Activated T-cell treated with anti-CD3 and anti-CD28 coated beads, Interleukin-2, amount 50 U/mL, for 72 hours (primary cell): ENCODE results near the gene BICDL1. TPM values are rescaled to one million over a fixed set of nuclear protein-coding genes. Genes with fewer than 3 reads are reported as not detected.
"Not testable (repeated sequence)": the region's sequence is repeated elsewhere in the genome, so short reads cannot be mapped to it uniquely, and the experiment has no call there.

Experiments used
- ATAC-seq, 2 donors: fragments of 150-1000 bp; cut with Tn5 transposase; replicated peaks in 1 of 2; 2 replicates each; pipeline ENCODE4 v1.10.0; 2021; ENCODE audit warnings: moderate library complexity in 2 of 2, mild to moderate bottlenecking in 1 of 2
- DNase-seq, 2 donors: peaks; one replicate each; pipeline ENCODE4 v3.0.0; 2021 to 2022; ENCODE audit warnings: mixed read lengths in 1 of 2
- H3K27ac Mint-ChIP-seq: one replicate; pipeline ENCODE4 v1.8.0; 2022; ENCODE audit warnings: mild to moderate bottlenecking, moderate library complexity, mixed read lengths
- H3K27me3 Mint-ChIP-seq: one replicate; pipeline ENCODE4 v1.8.0; 2022; ENCODE audit warnings: low read depth, mixed read lengths
- H3K36me3 Mint-ChIP-seq, 2 donors: one replicate each; pipeline ENCODE4 v1.8.0; 2022; ENCODE audit warnings: mixed read lengths in 2 of 2, mild to moderate bottlenecking in 1 of 2; ENCODE audit not compliant: insufficient read depth in 2 of 2
- H3K4me1 Mint-ChIP-seq: one replicate; pipeline ENCODE4 v1.8.0; 2022; ENCODE audit warnings: low read depth, mixed read lengths
- H3K4me3 Mint-ChIP-seq, 2 donors: one replicate each; pipeline ENCODE4 v1.8.0; 2022; ENCODE audit warnings: mild to moderate bottlenecking in 2 of 2, mixed read lengths in 2 of 2, moderate library complexity in 2 of 2
- H3K9me3 Mint-ChIP-seq, 2 donors: one replicate each; pipeline ENCODE4 v1.8.0; 2022; ENCODE audit warnings: mixed read lengths in 2 of 2
- total RNA-seq, 2 donors: library from RNA; stranded (reverse); gene quantifications; one replicate each; pipeline ENCODE4 v1.2.3, GENCODE V29; 2022

Gene BICDL1
- total RNA-seq, 2 donors from 2014 or later = 154 to 180 TPM

- Mint-ChIP-seq H3K4me1 (peaks cover 53% of the 10 kb centered on the region), H3K36me3 (peaks cover 17 to 50% of the 10 kb centered on the region in 2 donors)
- not testable (repeated sequence) for H3K4me3 Mint-ChIP-seq, H3K27ac Mint-ChIP-seq, H3K27me3 Mint-ChIP-seq, DNase-seq, ATAC-seq, H3K9me3 Mint-ChIP-seq
Observed at GRCh38 chr12:120045367-120045766, 56.3 kb downstream of the BICDL1 start.

DNA sequence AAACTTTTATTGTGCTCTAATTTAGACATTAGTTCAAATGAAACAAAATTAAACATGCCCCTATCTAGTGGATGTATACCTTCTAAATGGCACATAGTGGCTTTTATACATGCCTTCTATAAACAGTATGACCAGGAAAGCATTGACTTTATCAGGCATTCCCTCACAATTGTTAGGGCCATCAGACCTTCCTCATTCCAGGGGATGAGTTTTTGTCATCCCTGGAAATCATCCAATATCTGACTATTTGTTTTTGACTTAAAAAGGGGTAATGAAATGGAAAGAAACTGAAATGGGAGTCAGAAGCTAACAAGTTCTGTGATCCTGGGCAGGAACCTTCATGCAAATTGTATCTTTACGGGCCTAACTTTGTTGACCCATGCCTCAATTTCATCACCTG, 58.0 kb downstream of the BICDL1 start:
- Mint-ChIP-seq H3K4me1 (peaks cover 48% of the 10 kb centered on the region), H3K27me3 (no peaks in the 10 kb centered on the region), H3K4me3 (no peak overlapping the region), H3K27ac (peak overlapping the region; percentile 76), H3K36me3 (peaks cover 15 to 50% of the 10 kb centered on the region in 2 donors), H3K9me3 (peaks cover under 1 to 2% of the 10 kb centered on the region in 2 donors)
- ATAC-seq (no peak), DNase-seq (no peak)

DNA sequence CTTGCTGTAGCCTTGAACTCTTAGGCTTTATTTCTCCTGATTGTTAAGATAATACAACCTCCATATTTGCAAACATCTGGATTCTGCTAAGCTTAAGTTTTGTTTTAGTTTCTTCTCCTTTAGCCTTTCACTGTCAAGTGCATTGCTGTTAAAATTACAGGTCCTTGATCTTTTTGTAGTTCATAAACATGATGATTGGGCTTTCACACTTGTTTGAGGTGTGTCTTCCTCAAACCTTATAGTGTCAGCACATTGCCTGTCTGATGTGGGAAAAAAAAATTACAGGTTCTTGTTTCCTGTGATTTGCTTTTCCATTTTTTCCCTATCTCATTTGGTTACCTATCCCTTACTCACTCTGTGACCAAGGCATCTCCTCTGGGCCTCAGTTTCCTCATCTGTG, 59.2 kb downstream of the BICDL1 start:
- peaks cover 51% of the 10 kb centered on the region for H3K4me1 Mint-ChIP-seq
- peak overlapping the region in 1 of 2 donors; percentile 80 for H3K4me3 Mint-ChIP-seq

DNA sequence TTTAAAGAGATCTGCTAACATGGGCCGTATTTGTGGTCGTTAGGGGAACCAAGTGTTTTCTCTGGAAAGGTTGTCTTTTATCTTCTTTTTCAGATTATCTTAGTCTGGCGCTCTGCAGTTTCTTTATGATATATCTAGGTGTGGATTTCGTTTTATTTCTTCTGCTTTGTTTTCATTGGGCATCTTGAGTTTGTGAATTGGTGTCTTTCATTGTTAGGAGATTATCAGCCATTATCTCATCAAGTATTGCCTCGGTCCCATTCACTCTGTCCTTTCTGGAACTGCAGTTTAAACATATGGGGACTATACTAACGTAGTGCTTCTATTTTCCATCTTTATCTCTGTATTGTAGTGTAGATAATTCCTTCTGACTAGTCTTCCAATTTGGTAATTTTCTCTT, 60.4 kb downstream of the BICDL1 start:
- peaks cover 12 to 44% of the 10 kb centered on the region in 2 donors for H3K36me3 Mint-ChIP-seq
- H3K4me3 Mint-ChIP-seq = no peak overlapping the region
- DNase-seq (no peak), ATAC-seq (no peak)
- no peaks in the 10 kb centered on the region for H3K27me3 Mint-ChIP-seq
- H3K4me1 Mint-ChIP-seq = peaks cover 56% of the 10 kb centered on the region
- peaks cover 1 to 2% of the 10 kb centered on the region in 2 donors for H3K9me3 Mint-ChIP-seq
- H3K27ac Mint-ChIP-seq = no peak overlapping the region

More for the DNA sequence above, 59.2 kb downstream of the BICDL1 start:
- H3K27me3 Mint-ChIP-seq = no peaks in the 10 kb centered on the region
- peaks cover 16 to 49% of the 10 kb centered on the region in 2 donors for H3K36me3 Mint-ChIP-seq
- DNase-seq (no peak), ATAC-seq (no peak)
- H3K9me3 Mint-ChIP-seq = peaks cover 2 to 4% of the 10 kb centered on the region in 2 donors
- peak overlapping the region; percentile 99 for H3K27ac Mint-ChIP-seq

GRCh38 chr12:120051535-120051934, 62.5 kb downstream of the BICDL1 start:
- DNase-seq = no peak
- Mint-ChIP-seq H3K9me3 (peaks cover 1 to 2% of the 10 kb centered on the region in 2 donors), H3K27me3 (no peaks in the 10 kb centered on the region), H3K27ac (no peak overlapping the region), H3K4me3 (no peak overlapping the region), H3K36me3 (peaks cover 10 to 31% of the 10 kb centered on the region in 2 donors), H3K4me1 (peaks cover 49% of the 10 kb centered on the region)
- ATAC-seq = no peak

GRCh38 chr12:120054293-120054692, 65.3 kb downstream of the BICDL1 start:
- H3K9me3 Mint-ChIP-seq = peaks cover 1 to 2% of the 10 kb centered on the region in 2 donors
- peaks cover 10 to 25% of the 10 kb centered on the region in 2 donors for H3K36me3 Mint-ChIP-seq
- H3K4me1 Mint-ChIP-seq = peaks cover 23% of the 10 kb centered on the region
- no peak for DNase-seq
- H3K27ac Mint-ChIP-seq = no peak overlapping the region
- no peak overlapping the region for H3K4me3 Mint-ChIP-seq
- no peaks in the 10 kb centered on the region for H3K27me3 Mint-ChIP-seq
- no peak for ATAC-seq

DNA sequence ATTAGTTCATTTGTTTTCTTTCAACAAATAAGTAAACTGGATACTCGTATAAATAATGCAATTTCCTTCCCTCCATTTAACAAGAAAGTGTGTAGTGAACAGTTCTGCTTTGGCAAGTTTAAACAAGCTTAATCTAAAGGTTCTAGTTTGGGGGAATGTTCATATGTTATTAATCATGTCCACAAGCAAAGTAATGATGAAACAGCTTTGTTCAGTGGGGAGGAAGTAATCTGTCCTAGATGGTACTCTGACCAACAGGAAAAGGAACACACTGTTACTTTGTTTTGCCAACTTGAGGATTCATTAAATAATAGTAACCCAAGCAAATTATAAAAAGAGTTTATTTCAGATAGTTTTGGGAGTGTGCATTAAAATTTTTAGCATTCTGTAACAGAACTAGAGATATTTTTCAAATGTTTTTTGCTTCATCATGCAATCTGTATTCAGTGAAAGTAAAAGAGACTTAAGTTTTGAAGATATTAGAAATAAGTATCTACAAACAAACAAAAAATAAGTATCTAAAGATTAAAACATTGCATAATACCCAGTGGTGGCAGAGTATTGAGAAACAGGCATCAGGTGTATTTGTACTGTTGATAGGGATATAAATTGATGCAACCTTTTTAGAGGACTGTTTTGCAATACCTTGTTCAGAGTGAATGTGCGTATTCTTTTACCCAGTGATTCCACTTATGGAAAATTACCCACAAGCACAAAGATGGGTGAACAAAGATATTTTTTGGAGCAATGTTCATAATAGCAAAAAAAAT, 66.4 kb downstream of the BICDL1 start:
- Mint-ChIP-seq H3K4me1 (peaks cover 29% of the 10 kb centered on the region), H3K9me3 (peaks cover 1 to 2% of the 10 kb centered on the region in 2 donors), H3K36me3 (peaks cover 10 to 20% of the 10 kb centered on the region in 2 donors), H3K27ac (no peak overlapping the region), H3K4me3 (no peak overlapping the region), H3K27me3 (no peaks in the 10 kb centered on the region)
- DNase-seq (no peak), ATAC-seq (no peak)

- peaks cover 23% of the 10 kb centered on the region for H3K4me1 Mint-ChIP-seq
- no peak overlapping the region for H3K27ac Mint-ChIP-seq
- DNase-seq (no peak), ATAC-seq (no peak)
- H3K36me3 Mint-ChIP-seq = peaks cover 10 to 20% of the 10 kb centered on the region in 2 donors
- no peak overlapping the region for H3K4me3 Mint-ChIP-seq
- peaks cover 1 to 2% of the 10 kb centered on the region in 2 donors for H3K9me3 Mint-ChIP-seq
- H3K27me3 Mint-ChIP-seq = no peaks in the 10 kb centered on the region
Observed at GRCh38 chr12:120056739-120057138, 67.7 kb downstream of the BICDL1 start.

DNA sequence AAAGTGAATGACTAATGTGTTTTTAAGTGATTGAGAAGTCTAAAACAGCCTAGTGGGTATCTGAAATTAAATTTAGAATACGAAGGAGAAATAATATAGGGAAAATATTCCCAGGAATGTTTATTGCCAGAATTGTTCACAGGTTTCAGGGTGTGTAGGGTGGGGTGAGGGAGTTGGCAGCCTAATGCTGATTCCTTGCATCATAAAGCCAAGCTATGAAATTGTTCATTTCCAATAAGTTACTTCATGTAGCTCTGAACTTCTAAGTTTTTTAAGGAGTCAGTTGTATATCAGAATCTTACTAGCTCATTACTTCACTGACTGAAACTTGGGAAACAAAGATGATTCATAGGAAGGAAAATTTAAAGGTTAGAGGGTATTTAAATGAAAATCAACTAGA, 71.2 kb downstream of the BICDL1 start:
- Mint-ChIP-seq H3K4me3 (no peak overlapping the region), H3K4me1 (peaks cover 9% of the 10 kb centered on the region), H3K36me3 (peaks cover 2 to 19% of the 10 kb centered on the region in 2 donors), H3K27me3 (no peaks in the 10 kb centered on the region), H3K9me3 (no peaks in the 10 kb centered on the region), H3K27ac (peak overlapping the region; percentile 65)
- ATAC-seq (no peak), DNase-seq (no peak)

DNA sequence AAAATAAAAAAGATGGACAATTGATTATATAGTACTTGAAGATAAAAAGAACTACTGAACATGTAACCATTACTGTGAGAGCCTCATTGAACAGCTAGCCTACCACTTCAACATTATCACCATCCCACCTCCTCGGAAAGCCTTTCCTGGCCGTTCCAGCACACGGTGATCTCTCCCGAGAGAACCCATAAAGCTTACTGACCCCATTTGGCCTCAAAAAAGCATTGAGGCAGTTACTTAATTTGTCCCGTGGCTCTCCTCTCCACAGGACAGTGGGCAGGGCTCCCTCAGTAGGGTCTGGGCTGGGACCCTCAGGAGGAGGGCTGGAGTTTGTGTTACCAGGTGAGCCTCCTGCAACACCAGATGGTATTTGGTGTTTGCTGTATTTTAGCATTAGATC, 71.7 kb downstream of the BICDL1 start:
- no peak for ATAC-seq
- Mint-ChIP-seq H3K36me3 (peaks cover 2 to 19% of the 10 kb centered on the region in 2 donors), H3K27ac (peak overlapping the region; percentile 65), H3K4me1 (peaks cover 9% of the 10 kb centered on the region), H3K9me3 (no peaks in the 10 kb centered on the region), H3K4me3 (no peak overlapping the region), H3K27me3 (no peaks in the 10 kb centered on the region)
- DNase-seq = no peak

- Mint-ChIP-seq H3K4me3 (no peak overlapping the region), H3K4me1 (peaks cover 9% of the 10 kb centered on the region), H3K27ac (peak overlapping the region; percentile 56), H3K9me3 (no peaks in the 10 kb centered on the region), H3K27me3 (no peaks in the 10 kb centered on the region), H3K36me3 (peaks cover 2 to 21% of the 10 kb centered on the region in 2 donors)
- no peak for ATAC-seq
- no peak for DNase-seq
Observed at GRCh38 chr12:120061575-120062214, 72.7 kb downstream of the BICDL1 start.

DNA sequence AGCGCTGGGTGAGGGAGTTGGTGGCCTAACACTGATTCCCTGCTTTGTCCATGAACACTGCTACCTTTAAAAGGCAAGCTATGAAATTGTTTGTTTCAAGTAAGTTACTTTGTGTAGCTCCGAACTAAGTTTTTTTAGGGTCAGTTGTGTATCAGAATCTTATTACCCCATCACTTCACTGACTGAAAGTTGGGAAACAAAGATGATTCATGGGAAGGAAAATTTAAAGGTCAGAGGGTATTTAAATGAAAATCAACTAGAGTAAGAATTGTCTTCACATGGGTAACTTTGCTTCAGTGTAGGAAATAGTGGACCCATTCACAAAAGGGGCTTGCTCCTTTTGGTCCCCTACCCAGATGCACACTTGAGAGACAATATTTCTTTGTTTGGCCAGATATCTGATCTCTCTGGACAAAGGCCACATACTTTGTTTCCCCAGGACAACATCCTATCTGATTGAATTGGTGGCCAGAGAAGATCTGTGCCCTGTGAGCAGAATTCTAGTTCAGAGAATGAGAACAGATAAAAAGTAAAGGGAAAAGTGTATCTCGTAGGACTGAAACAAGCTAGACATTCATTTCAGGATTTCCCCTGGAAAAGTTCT, 74.0 kb downstream of the BICDL1 start:
- no peaks in the 10 kb centered on the region for H3K9me3 Mint-ChIP-seq
- no peaks in the 10 kb centered on the region for H3K27me3 Mint-ChIP-seq
- ATAC-seq = no peak
- peaks cover 18% of the 10 kb centered on the region for H3K4me1 Mint-ChIP-seq
- peak overlapping the region; percentile 75 for H3K27ac Mint-ChIP-seq
- H3K36me3 Mint-ChIP-seq = peaks cover 2 to 25% of the 10 kb centered on the region in 2 donors
- no peak for DNase-seq
- H3K4me3 Mint-ChIP-seq = no peak overlapping the region
